ENCODE measurements around the gene PCP4L1. TPM values are rescaled to one million over a fixed set of nuclear protein-coding genes. Genes with fewer than 3 reads are reported as not detected.

PCP4L1 gene
- not detected for total RNA-seq (2021; ENCODE audit: unreplicated experiment)
- 0.15 and 0.35 TPM in 2 replicates for polyA plus RNA-seq (2012)
- Bru-seq, nascent RNA, result percentile 3 among the genes with signal in this experiment
- BruChase-seq, experiment 1, labeled RNA remaining after a 6-hour chase, result percentile 4 among the genes with signal in this experiment
- BruChase-seq, experiment 2, labeled RNA remaining after a 2-hour chase, result percentile 1 among the genes with signal in this experiment
- long read RNA-seq, result 0 reads

DNA sequence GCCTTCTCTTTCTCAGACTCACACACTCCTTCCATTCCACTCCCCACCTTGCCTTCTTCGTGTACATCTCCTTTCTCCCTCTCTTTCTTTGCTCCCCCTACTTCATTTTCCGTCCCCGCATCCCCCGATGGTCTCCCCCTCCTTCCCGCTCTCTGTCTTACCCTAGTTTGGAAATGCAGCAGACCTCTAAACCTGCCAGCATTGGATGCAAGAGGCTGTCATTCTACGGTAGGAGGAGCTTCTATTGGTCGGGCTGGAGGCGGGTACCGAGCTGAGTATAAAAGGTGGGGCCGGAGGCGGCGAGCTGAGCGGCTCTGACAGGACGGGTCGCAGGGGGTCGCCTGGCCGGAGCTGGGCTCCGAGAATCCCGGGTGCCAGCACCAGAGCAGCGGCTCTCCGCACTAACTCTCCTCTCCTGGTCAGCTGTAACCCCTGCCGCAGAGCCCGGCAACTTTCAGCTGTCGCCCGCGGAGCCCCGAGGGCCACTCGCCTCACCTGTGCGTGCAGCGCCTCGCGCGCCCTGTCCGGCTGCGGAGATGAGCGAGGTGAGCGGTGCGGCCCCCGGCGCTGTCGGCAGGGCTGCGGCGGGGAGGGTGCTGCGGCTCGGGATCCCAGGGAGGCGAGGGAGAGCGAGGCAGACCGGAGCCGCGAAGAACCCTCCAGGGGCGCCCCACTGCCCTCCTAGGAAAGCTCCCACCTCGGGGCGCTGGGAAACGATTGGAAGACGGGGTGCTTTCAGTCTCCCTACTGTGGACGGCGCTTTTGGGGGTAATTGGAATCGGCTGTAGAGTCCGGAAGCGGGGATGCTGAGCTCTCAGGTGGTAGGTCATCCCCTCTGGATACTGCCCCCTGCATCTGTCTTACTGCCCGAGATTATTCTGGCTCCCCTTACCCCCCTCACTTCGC, at the start of gene PCP4L1:
Gene PCP4L1 (plus strand): TSS at position 307 of the 906 bp plus-strand sequence. CDS start 230 bp downstream, at position 537.
- H3K9me3 ChIP-seq (ENCODE audit: control insufficient read depth in 1 of 2, insufficient read depth in 1 of 2, low read depth in 1 of 2, low read length in 2 of 2), result peaks cover 0 to 10% of the 10 kb centered on the region in 2 experiments; a peak in 1 of 4 replicates
- ATAC-seq (no peak), DNase-seq (ENCODE audit: low read depth, low spot score) (no peak)
- peaks cover 14% of the 10 kb centered on the region for H3K27me3 ChIP-seq (ENCODE audit: insufficient read depth, low read length)
- TF ChIP-seq, protein P1, sequence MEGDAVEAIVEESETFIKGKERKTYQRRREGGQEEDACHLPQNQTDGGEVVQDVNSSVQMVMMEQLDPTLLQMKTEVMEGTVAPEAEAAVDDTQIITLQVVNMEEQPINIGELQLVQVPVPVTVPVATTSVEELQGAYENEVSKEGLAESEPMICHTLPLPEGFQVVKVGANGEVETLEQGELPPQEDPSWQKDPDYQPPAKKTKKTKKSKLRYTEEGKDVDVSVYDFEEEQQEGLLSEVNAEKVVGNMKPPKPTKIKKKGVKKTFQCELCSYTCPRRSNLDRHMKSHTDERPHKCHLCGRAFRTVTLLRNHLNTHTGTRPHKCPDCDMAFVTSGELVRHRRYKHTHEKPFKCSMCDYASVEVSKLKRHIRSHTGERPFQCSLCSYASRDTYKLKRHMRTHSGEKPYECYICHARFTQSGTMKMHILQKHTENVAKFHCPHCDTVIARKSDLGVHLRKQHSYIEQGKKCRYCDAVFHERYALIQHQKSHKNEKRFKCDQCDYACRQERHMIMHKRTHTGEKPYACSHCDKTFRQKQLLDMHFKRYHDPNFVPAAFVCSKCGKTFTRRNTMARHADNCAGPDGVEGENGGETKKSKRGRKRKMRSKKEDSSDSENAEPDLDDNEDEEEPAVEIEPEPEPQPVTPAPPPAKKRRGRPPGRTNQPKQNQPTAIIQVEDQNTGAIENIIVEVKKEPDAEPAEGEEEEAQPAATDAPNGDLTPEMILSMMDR (IDR thresholded peaks at IDR 0.05 in 2 of 3, conservative IDR thresholded peaks at IDR 0.05 in 1 of 3; ENCODE audit: borderline replicate concordance in 1 of 3, insufficient read depth in 1 of 3, low read depth in 2 of 3, low read length in 2 of 3), result no peak
- no peak for TF ChIP-seq POLR2A (IDR thresholded peaks at IDR 0.05; ENCODE audit: borderline replicate concordance, extremely low read depth, insufficient read depth, insufficient read length)
- no peak for TF ChIP-seq SP1 (IDR thresholded peaks at IDR 0.05; ENCODE audit: low read depth)
- TF ChIP-seq, protein P2, sequence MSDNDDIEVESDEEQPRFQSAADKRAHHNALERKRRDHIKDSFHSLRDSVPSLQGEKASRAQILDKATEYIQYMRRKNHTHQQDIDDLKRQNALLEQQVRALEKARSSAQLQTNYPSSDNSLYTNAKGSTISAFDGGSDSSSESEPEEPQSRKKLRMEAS (IDR thresholded peaks at IDR 0.05), result no peak
- no peak for TF ChIP-seq SRF (IDR thresholded peaks at IDR 0.05; ENCODE audit: low read depth)
- TF ChIP-seq EGR1 (IDR thresholded peaks at IDR 0.05; ENCODE audit: low read depth), result no peak
- no peak for TF ChIP-seq TCF7L2 (IDR thresholded peaks at IDR 0.05; ENCODE audit: borderline replicate concordance, extremely low read depth, insufficient read depth, insufficient read length)
- TF ChIP-seq, protein P3, sequence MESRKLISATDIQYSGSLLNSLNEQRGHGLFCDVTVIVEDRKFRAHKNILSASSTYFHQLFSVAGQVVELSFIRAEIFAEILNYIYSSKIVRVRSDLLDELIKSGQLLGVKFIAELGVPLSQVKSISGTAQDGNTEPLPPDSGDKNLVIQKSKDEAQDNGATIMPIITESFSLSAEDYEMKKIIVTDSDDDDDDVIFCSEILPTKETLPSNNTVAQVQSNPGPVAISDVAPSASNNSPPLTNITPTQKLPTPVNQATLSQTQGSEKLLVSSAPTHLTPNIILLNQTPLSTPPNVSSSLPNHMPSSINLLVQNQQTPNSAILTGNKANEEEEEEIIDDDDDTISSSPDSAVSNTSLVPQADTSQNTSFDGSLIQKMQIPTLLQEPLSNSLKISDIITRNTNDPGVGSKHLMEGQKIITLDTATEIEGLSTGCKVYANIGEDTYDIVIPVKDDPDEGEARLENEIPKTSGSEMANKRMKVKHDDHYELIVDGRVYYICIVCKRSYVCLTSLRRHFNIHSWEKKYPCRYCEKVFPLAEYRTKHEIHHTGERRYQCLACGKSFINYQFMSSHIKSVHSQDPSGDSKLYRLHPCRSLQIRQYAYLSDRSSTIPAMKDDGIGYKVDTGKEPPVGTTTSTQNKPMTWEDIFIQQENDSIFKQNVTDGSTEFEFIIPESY (IDR thresholded peaks at IDR 0.05; ENCODE audit: extremely low read depth, insufficient replicate concordance, low read length), result no peak
- no peak for TF ChIP-seq JUND (IDR thresholded peaks at IDR 0.05)
- no peak for TF ChIP-seq CBX3 (IDR thresholded peaks at IDR 0.05; ENCODE audit: low read depth)
- TF ChIP-seq YY1 (IDR thresholded peaks at IDR 0.05; ENCODE audit: extremely low read depth, insufficient replicate concordance, low read depth, low read length), result no peak
- TF ChIP-seq, protein P4, sequence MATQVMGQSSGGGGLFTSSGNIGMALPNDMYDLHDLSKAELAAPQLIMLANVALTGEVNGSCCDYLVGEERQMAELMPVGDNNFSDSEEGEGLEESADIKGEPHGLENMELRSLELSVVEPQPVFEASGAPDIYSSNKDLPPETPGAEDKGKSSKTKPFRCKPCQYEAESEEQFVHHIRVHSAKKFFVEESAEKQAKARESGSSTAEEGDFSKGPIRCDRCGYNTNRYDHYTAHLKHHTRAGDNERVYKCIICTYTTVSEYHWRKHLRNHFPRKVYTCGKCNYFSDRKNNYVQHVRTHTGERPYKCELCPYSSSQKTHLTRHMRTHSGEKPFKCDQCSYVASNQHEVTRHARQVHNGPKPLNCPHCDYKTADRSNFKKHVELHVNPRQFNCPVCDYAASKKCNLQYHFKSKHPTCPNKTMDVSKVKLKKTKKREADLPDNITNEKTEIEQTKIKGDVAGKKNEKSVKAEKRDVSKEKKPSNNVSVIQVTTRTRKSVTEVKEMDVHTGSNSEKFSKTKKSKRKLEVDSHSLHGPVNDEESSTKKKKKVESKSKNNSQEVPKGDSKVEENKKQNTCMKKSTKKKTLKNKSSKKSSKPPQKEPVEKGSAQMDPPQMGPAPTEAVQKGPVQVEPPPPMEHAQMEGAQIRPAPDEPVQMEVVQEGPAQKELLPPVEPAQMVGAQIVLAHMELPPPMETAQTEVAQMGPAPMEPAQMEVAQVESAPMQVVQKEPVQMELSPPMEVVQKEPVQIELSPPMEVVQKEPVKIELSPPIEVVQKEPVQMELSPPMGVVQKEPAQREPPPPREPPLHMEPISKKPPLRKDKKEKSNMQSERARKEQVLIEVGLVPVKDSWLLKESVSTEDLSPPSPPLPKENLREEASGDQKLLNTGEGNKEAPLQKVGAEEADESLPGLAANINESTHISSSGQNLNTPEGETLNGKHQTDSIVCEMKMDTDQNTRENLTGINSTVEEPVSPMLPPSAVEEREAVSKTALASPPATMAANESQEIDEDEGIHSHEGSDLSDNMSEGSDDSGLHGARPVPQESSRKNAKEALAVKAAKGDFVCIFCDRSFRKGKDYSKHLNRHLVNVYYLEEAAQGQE (IDR thresholded peaks at IDR 0.05; ENCODE audit: low read depth), result no peak
- no peak for TF ChIP-seq CEBPB (IDR thresholded peaks at IDR 0.05; ENCODE audit: low read depth)
- TF ChIP-seq ELF1 (IDR thresholded peaks at IDR 0.05; ENCODE audit: borderline replicate concordance, low read depth), result no peak
- TF ChIP-seq RAD21 (IDR thresholded peaks at IDR 0.05; ENCODE audit: low read depth), result no peak
- no peak for TF ChIP-seq EZH2phosphoT487 (IDR thresholded peaks at IDR 0.05; ENCODE audit: borderline replicate concordance)
- no peak for TF ChIP-seq POLR2AphosphoS5 (IDR thresholded peaks at IDR 0.05; ENCODE audit: low read depth, low read length)
- CTCF ChIA-PET, result interaction anchor here (1.5 kb wide), 1 partner anchor 33 kb away, joined by 3 read pairs; no protein-coding TSS in a partner anchor
- BruUV-seq (replicated peaks), result no TSS peak
- intact Hi-C loops (cut with micrococcal nuclease), result no loop called here
- no peaks in the 10 kb centered on the region for H3K4me1 ChIP-seq (ENCODE audit: control insufficient read depth in 1 of 2, insufficient read depth in 2 of 2, low read length in 2 of 2)
- no peak within 1 kb of the TSS for H3K4me3 ChIP-seq (replicated peaks in 1 of 2; ENCODE audit: low read depth in 1 of 2, low read length in 2 of 2)
- H3K27ac ChIP-seq (ENCODE audit: low read depth, low read length), result no peak within 1 kb of the TSS
- POLR2A ChIA-PET, result no interaction called here
- H3K9me2 ChIP-seq (ENCODE audit: insufficient read depth), result no peaks in the 10 kb centered on the region
- no peaks in the 10 kb centered on the region for H4K20me1 ChIP-seq (ENCODE audit: insufficient read depth)
- no peaks in the 10 kb centered on the region for H3K36me3 ChIP-seq (ENCODE audit: control insufficient read depth in 1 of 2, insufficient read depth in 2 of 2, low read length in 2 of 2)
- no peak within 1 kb of the TSS for H3K9ac ChIP-seq (ENCODE audit: low read length)
- H3K4me2 ChIP-seq (ENCODE audit: low read length), result no peak within 1 kb of the TSS
- RAD21 ChIA-PET (ENCODE audit: low non-redundant PET in 1 of 2, low total read pairs in 2 of 2, uncharacterized antibody in 2 of 2, unreplicated experiment in 2 of 2), result no interaction called here
- H2AFZ ChIP-seq (ENCODE audit: low read depth, low read length, poor library complexity, severe bottlenecking), result no peak within 1 kb of the TSS
- no peaks in the 10 kb centered on the region for H3K79me2 ChIP-seq (ENCODE audit: insufficient read depth, low read length)

Measured in HCT116 (cell line).